Ishikawa (cell line): ENCODE measurements around the gene UBC.

Source experiments
- CEBPB ChIP-seq: IDR thresholded peaks from 2 replicates; pipeline ENCODE4 v1.6.1; 2012
- CREB1 ChIP-seq: IDR thresholded peaks from 2 replicates; pipeline ENCODE4 v1.6.1; 2012; ENCODE audit warnings: low read depth
- EGR1 ChIP-seq: IDR thresholded peaks from 2 replicates; pipeline ENCODE4 v1.6.1; 2012
- EP300 ChIP-seq: IDR thresholded peaks from 2 replicates; pipeline ENCODE4 v1.6.1; 2012; ENCODE audit warnings: borderline replicate concordance
- RAD21 ChIP-seq: IDR thresholded peaks from 2 replicates; pipeline ENCODE4 v1.6.1; 2012; ENCODE audit warnings: low read depth

GRCh38 chr12:124923905-124924734, 9.7 kb upstream of the UBC start:
- TF ChIP-seq CEBPB: peak; percentile 65
- TF ChIP-seq RAD21: no peak
- no peak for TF ChIP-seq CREB1
- peak; percentile 10; the same call in 1 of the 2 replicates for TF ChIP-seq EP300
- TF ChIP-seq EGR1: no peak
